Caco-2 (cell line): ENCODE measurements around the gene PRRG1. TPM values are rescaled to one million over a fixed set of nuclear protein-coding genes. Genes with fewer than 3 reads are reported as not detected.

Source experiments
- BruUV-seq: library from RNA; stranded (reverse); fragments of 400-500 nt; replicated peaks from 2 replicates; lab custom pipeline; 2021; lab: Mats Ljungman, UMichigan
- CTCF ChIA-PET: fragments of 300-600 bp; sonication (Branson Sonifier 250); formaldehyde crosslinking; loops from one replicate; lab custom pipeline; 2022; ENCODE audit warnings: antibody characterized with exemption; lab: Charles Lee
- POLR2A ChIA-PET: fragments of 300-600 bp; sonication (Branson Sonifier 250); formaldehyde crosslinking; loops from one replicate; lab custom pipeline; 2022; ENCODE audit warnings: antibody characterized with exemption; lab: Charles Lee
- DNase-seq, 2 experiments: peaks; one replicate each; pipeline versions ENCODE4 v3.0.0 to v3.0.0-alpha.2; 2020 to 2022
- H3K27me3 ChIP-seq: replicated peaks from 2 replicates; pipeline ENCODE4 v1.6.0; 2011; ENCODE audit warnings: low read length; ENCODE audit not compliant: control insufficient read depth, insufficient read depth
- H3K36me3 ChIP-seq: 2 replicates; pipeline ENCODE4 v1.5.1; 2011; ENCODE audit warnings: low read length; ENCODE audit not compliant: control insufficient read depth, insufficient read depth
- H3K4me1 ChIP-seq: fragments of 250-450 bp; sonication (Bioruptor Pico); 2 replicates; pipeline ENCODE4 v1.5.1; 2020; ENCODE audit warnings: mild to moderate bottlenecking
- H3K4me3 ChIP-seq: 2 replicates; pipeline ENCODE4 v1.5.1; 2011; ENCODE audit warnings: low read depth, mild to moderate bottlenecking, control low read depth, low read length
- H3K9me3 ChIP-seq: fragments of 250-450 bp; sonication (Bioruptor Pico); 2 replicates; pipeline ENCODE4 v1.5.1; 2020; ENCODE audit warnings: mild to moderate bottlenecking, moderate library complexity
- H3K27ac Mint-ChIP-seq: one replicate; pipeline ENCODE4 v1.8.0; 2022; ENCODE audit warnings: mixed read lengths; ENCODE audit not compliant: unreplicated experiment
- H3K27me3 Mint-ChIP-seq: one replicate; pipeline ENCODE4 v1.8.0; 2022; ENCODE audit warnings: mixed read lengths; ENCODE audit not compliant: insufficient read depth, unreplicated experiment
- H3K36me3 Mint-ChIP-seq: one replicate; pipeline ENCODE4 v1.8.0; 2022; ENCODE audit warnings: mild to moderate bottlenecking, mixed read lengths; ENCODE audit not compliant: insufficient read depth, unreplicated experiment
- H3K4me1 Mint-ChIP-seq: one replicate; pipeline ENCODE4 v1.8.0; 2022; ENCODE audit warnings: low read depth, mixed read lengths; ENCODE audit not compliant: unreplicated experiment
- H3K4me3 Mint-ChIP-seq: one replicate; pipeline ENCODE4 v1.8.0; 2022; ENCODE audit warnings: mild to moderate bottlenecking, moderate library complexity, mixed read lengths; ENCODE audit not compliant: unreplicated experiment
- H3K9me3 Mint-ChIP-seq: one replicate; pipeline ENCODE4 v1.8.0; 2022; ENCODE audit warnings: mixed read lengths; ENCODE audit not compliant: unreplicated experiment
- intact Hi-C: fragments of 100-400 bp; cut with micrococcal nuclease; formaldehyde crosslinking; loops from one replicate; pipeline ENCODE4 v1.10.0; 2022; ENCODE audit not compliant: unreplicated experiment
- total RNA-seq: library from RNA; stranded (reverse); gene quantifications from 2 replicates; pipeline ENCODE4 v1.2.3, GENCODE V29; 2022
- TF ChIP-seq, protein P1 (sequence below), 2 experiments: fragments of 200-600 bp in 1 of 2; IDR thresholded peaks; 1 replicate in 1 of 2; 2 replicates in 1 of 2; pipeline versions ENCODE4 v1.5.1 to v1.8.0; 2011 to 2022; ENCODE audit warnings: antibody characterized with exemption in 1 of 2, control low read depth in 1 of 2, inconsistent platforms in 1 of 2, low read depth in 1 of 2, low read length in 1 of 2, mild to moderate bottlenecking in 1 of 2, moderate library complexity in 1 of 2; ENCODE audit not compliant: insufficient read depth in 1 of 2, severe bottlenecking in 1 of 2, unreplicated experiment in 1 of 2

PRRG1 gene
- total RNA-seq, 1 experiment from 2014 or later = 14.0 TPM

GRCh38 chrX:37420185-37420584 is 71.0 kb downstream of the PRRG1 start:
- Mint-ChIP-seq H3K27me3 (no peaks in the 10 kb centered on the region), H3K27ac (no peak overlapping the region), H3K9me3 (no peaks in the 10 kb centered on the region), H3K4me1 (no peaks in the 10 kb centered on the region), H3K4me3 (no peak overlapping the region), H3K36me3 (no peaks in the 10 kb centered on the region)
- ChIA-PET POLR2A (no interaction called here), CTCF (no interaction called here)
- H3K4me1 ChIP-seq = no peaks in the 10 kb centered on the region
- no peak overlapping the region for H3K4me3 ChIP-seq
- TF ChIP-seq, protein P1, sequence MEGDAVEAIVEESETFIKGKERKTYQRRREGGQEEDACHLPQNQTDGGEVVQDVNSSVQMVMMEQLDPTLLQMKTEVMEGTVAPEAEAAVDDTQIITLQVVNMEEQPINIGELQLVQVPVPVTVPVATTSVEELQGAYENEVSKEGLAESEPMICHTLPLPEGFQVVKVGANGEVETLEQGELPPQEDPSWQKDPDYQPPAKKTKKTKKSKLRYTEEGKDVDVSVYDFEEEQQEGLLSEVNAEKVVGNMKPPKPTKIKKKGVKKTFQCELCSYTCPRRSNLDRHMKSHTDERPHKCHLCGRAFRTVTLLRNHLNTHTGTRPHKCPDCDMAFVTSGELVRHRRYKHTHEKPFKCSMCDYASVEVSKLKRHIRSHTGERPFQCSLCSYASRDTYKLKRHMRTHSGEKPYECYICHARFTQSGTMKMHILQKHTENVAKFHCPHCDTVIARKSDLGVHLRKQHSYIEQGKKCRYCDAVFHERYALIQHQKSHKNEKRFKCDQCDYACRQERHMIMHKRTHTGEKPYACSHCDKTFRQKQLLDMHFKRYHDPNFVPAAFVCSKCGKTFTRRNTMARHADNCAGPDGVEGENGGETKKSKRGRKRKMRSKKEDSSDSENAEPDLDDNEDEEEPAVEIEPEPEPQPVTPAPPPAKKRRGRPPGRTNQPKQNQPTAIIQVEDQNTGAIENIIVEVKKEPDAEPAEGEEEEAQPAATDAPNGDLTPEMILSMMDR (IDR thresholded peaks at IDR 0.05; ENCODE audit: insufficient read depth in 1 of 2, low read depth in 1 of 2, low read length in 1 of 2, severe bottlenecking in 1 of 2, unreplicated experiment in 1 of 2) = no peak
- BruUV-seq = no TSS peak
- no peak for DNase-seq
- no peaks in the 10 kb centered on the region for H3K36me3 ChIP-seq
- H3K9me3 ChIP-seq = no peaks in the 10 kb centered on the region
- H3K27me3 ChIP-seq = no peaks in the 10 kb centered on the region
- intact Hi-C loops = no loop called here

- no peaks in the 10 kb centered on the region for H3K27me3 ChIP-seq
- no peaks in the 10 kb centered on the region for H3K4me1 ChIP-seq
- BruUV-seq = no TSS peak
- no peak overlapping the region for H3K4me3 Mint-ChIP-seq
- ChIA-PET CTCF (no interaction called here), POLR2A (no interaction called here)
- H3K9me3 Mint-ChIP-seq = no peaks in the 10 kb centered on the region
- H3K27ac Mint-ChIP-seq = no peak overlapping the region
- H3K36me3 Mint-ChIP-seq = no peaks in the 10 kb centered on the region
- no peaks in the 10 kb centered on the region for H3K27me3 Mint-ChIP-seq
- TF ChIP-seq, protein P1 (IDR thresholded peaks at IDR 0.05; ENCODE audit: insufficient read depth in 1 of 2, low read depth in 1 of 2, low read length in 1 of 2, severe bottlenecking in 1 of 2, unreplicated experiment in 1 of 2) = no peak
- H3K4me1 Mint-ChIP-seq = no peaks in the 10 kb centered on the region
- no peaks in the 10 kb centered on the region for H3K9me3 ChIP-seq
- H3K4me3 ChIP-seq = no peak overlapping the region
- intact Hi-C loops = no loop called here
- DNase-seq = no peak
- no peaks in the 10 kb centered on the region for H3K36me3 ChIP-seq
Observed at GRCh38 chrX:37420756-37421155, 71.6 kb downstream of the PRRG1 start.

DNA sequence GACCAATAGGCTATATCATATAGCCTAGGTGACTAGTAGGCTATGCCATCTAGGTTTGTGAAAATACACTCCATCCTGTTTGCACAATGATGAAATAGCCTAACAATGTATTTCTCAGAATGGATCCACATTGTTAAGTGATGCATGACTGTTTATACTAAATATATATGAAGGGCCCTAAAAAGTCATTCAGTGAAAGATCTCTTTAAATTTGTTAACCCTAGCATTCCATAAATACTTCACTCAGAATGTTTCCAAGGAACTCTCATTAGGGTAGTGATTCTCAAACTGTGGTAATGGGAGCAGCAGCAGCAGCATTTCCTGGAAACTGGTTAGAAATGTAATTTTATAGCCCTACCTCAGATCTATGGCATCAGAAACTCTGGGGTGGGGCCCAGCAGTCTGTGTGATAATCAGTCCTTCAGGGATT is 74.9 kb downstream of the PRRG1 start:
- peaks cover 17% of the 10 kb centered on the region for H3K36me3 Mint-ChIP-seq
- no TSS peak for BruUV-seq
- H3K27ac Mint-ChIP-seq = no peak overlapping the region
- TF ChIP-seq, protein P1 (IDR thresholded peaks at IDR 0.05; ENCODE audit: insufficient read depth in 1 of 2, low read depth in 1 of 2, low read length in 1 of 2, severe bottlenecking in 1 of 2, unreplicated experiment in 1 of 2) = no peak
- no peaks in the 10 kb centered on the region for H3K4me1 Mint-ChIP-seq
- no peaks in the 10 kb centered on the region for H3K36me3 ChIP-seq
- no peaks in the 10 kb centered on the region for H3K27me3 ChIP-seq
- no peak for DNase-seq
- H3K27me3 Mint-ChIP-seq = no peaks in the 10 kb centered on the region
- no peak overlapping the region for H3K4me3 ChIP-seq
- intact Hi-C loops = no loop called here
- ChIA-PET CTCF (no interaction called here), POLR2A (no interaction called here)
- no peaks in the 10 kb centered on the region for H3K9me3 Mint-ChIP-seq
- H3K4me3 Mint-ChIP-seq = no peak overlapping the region
- H3K4me1 ChIP-seq = no peaks in the 10 kb centered on the region
- no peaks in the 10 kb centered on the region for H3K9me3 ChIP-seq
